ENCODE data around the gene CEP83. TPM values are rescaled to one million over a fixed set of nuclear protein-coding genes. Genes with fewer than 3 reads are reported as not detected.

The CEP83 gene
- total RNA-seq = 10 to 100 TPM; 19.0 to 21.5 TPM

- Mint-ChIP-seq H3K27me3 (ENCODE audit: low read depth) (peaks cover 5% of the 10 kb centered on the region), H3K36me3 (ENCODE audit: low read depth) (peaks cover 9% of the 10 kb centered on the region), H3K4me3 (peak within 1 kb of the TSS; percentile 97), H3K27ac (peak within 1 kb of the TSS; percentile 91), H3K9me3 (peaks cover 4% of the 10 kb centered on the region), H3K4me1 (ENCODE audit: low read depth) (peaks cover 29% of the 10 kb centered on the region)
- DNase-seq = peak; percentile 98
- CTCF ChIA-PET = interaction anchor here (0.5 to 1.2 kb wide), 5 partner anchors 20 to 335 kb away, joined by 3 read pairs; no protein-coding TSS in a partner anchor
- intact Hi-C loops (cut with micrococcal nuclease) = loop anchor here (1.0 to 5.0 kb wide), 11 partner anchors 88 to 1533 kb away; partner anchors contain the start of genes AMDHD1, CCDC38, CRADD and EEA1
Measured at GRCh38 chr12:94459728-94460615, at the start of gene CEP83. TSS of gene CEP83 (minus strand) at chr12:94459867. CDS start at chr12:94412490, 47,377 bp downstream.

- no peak overlapping the region for H3K4me3 Mint-ChIP-seq
- no peak for DNase-seq
- intact Hi-C loops (cut with micrococcal nuclease) = no loop called here
- no peaks in the 10 kb centered on the region for H3K36me3 Mint-ChIP-seq (ENCODE audit: low read depth)
- H3K27me3 Mint-ChIP-seq (ENCODE audit: low read depth) = no peaks in the 10 kb centered on the region
- H3K4me1 Mint-ChIP-seq (ENCODE audit: low read depth) = no peaks in the 10 kb centered on the region
- H3K9me3 Mint-ChIP-seq = no peaks in the 10 kb centered on the region
- CTCF ChIA-PET = no interaction called here
- H3K27ac Mint-ChIP-seq = no peak overlapping the region
Measured at GRCh38 chr12:94509317-94509716, 49.6 kb upstream of the CEP83 start.

GRCh38 chr12:94507455-94507854 lies 47.8 kb upstream of the CEP83 start:
- Mint-ChIP-seq H3K4me1 (ENCODE audit: low read depth) (no peaks in the 10 kb centered on the region), H3K9me3 (no peaks in the 10 kb centered on the region), H3K4me3 (no peak overlapping the region), H3K27me3 (ENCODE audit: low read depth) (no peaks in the 10 kb centered on the region), H3K36me3 (ENCODE audit: low read depth) (no peaks in the 10 kb centered on the region), H3K27ac (no peak overlapping the region)
- intact Hi-C loops (cut with micrococcal nuclease) = no loop called here
- CTCF ChIA-PET = interaction anchor here (0.6 kb wide), 1 partner anchor 399 kb away, joined by 4 read pairs; no protein-coding TSS in a partner anchor
- DNase-seq = no peak

GRCh38 chr12:94504386-94504785 lies 44.7 kb upstream of the CEP83 start:
- H3K27me3 Mint-ChIP-seq (ENCODE audit: low read depth) = no peaks in the 10 kb centered on the region
- intact Hi-C loops (cut with micrococcal nuclease) = no loop called here
- CTCF ChIA-PET = no interaction called here
- no peaks in the 10 kb centered on the region for H3K9me3 Mint-ChIP-seq
- no peak overlapping the region for H3K4me3 Mint-ChIP-seq
- DNase-seq = no peak
- H3K36me3 Mint-ChIP-seq (ENCODE audit: low read depth) = no peaks in the 10 kb centered on the region
- no peaks in the 10 kb centered on the region for H3K4me1 Mint-ChIP-seq (ENCODE audit: low read depth)
- no peak overlapping the region for H3K27ac Mint-ChIP-seq

- no peak for DNase-seq
- Mint-ChIP-seq H3K4me3 (no peak overlapping the region), H3K27ac (no peak overlapping the region), H3K27me3 (ENCODE audit: low read depth) (no peaks in the 10 kb centered on the region), H3K4me1 (ENCODE audit: low read depth) (no peaks in the 10 kb centered on the region), H3K9me3 (peaks cover 1% of the 10 kb centered on the region), H3K36me3 (ENCODE audit: low read depth) (no peaks in the 10 kb centered on the region)
- CTCF ChIA-PET = interaction anchor here (0.6 kb wide), 2 partner anchors 16 to 907 kb away, joined by 3 to 4 read pairs; no protein-coding TSS in a partner anchor
- intact Hi-C loops (cut with micrococcal nuclease) = no loop called here
Measured at GRCh38 chr12:94503619-94504018, 44.0 kb upstream of the CEP83 start.

GRCh38 chr12:94500831-94501567 lies 41.3 kb upstream of the CEP83 start:
- intact Hi-C loops (cut with micrococcal nuclease) = no loop called here
- H3K27me3 Mint-ChIP-seq (ENCODE audit: low read depth) = no peaks in the 10 kb centered on the region
- no peak for DNase-seq
- no peak overlapping the region for H3K27ac Mint-ChIP-seq
- H3K4me1 Mint-ChIP-seq (ENCODE audit: low read depth) = no peaks in the 10 kb centered on the region
- H3K4me3 Mint-ChIP-seq = no peak overlapping the region
- CTCF ChIA-PET = no interaction called here
- peaks cover 10% of the 10 kb centered on the region for H3K9me3 Mint-ChIP-seq
- H3K36me3 Mint-ChIP-seq (ENCODE audit: low read depth) = no peaks in the 10 kb centered on the region

GRCh38 chr12:94498698-94499097 lies 39.0 kb upstream of the CEP83 start:
- intact Hi-C loops (cut with micrococcal nuclease) = no loop called here
- no peaks in the 10 kb centered on the region for H3K36me3 Mint-ChIP-seq (ENCODE audit: low read depth)
- H3K27ac Mint-ChIP-seq = no peak overlapping the region
- no peaks in the 10 kb centered on the region for H3K27me3 Mint-ChIP-seq (ENCODE audit: low read depth)
- CTCF ChIA-PET = no interaction called here
- DNase-seq = no peak
- no peaks in the 10 kb centered on the region for H3K4me1 Mint-ChIP-seq (ENCODE audit: low read depth)
- H3K4me3 Mint-ChIP-seq = no peak overlapping the region
- H3K9me3 Mint-ChIP-seq = peaks cover 10% of the 10 kb centered on the region

GRCh38 chr12:94498073-94498472 lies 38.4 kb upstream of the CEP83 start:
- peaks cover 10% of the 10 kb centered on the region for H3K9me3 Mint-ChIP-seq
- DNase-seq = no peak
- CTCF ChIA-PET = interaction anchor here (0.9 kb wide), 1 partner anchor 235 kb away, joined by 3 read pairs; no protein-coding TSS in a partner anchor
- no peaks in the 10 kb centered on the region for H3K36me3 Mint-ChIP-seq (ENCODE audit: low read depth)
- H3K27ac Mint-ChIP-seq = no peak overlapping the region
- H3K4me3 Mint-ChIP-seq = no peak overlapping the region
- H3K27me3 Mint-ChIP-seq (ENCODE audit: low read depth) = no peaks in the 10 kb centered on the region
- intact Hi-C loops (cut with micrococcal nuclease) = no loop called here
- no peaks in the 10 kb centered on the region for H3K4me1 Mint-ChIP-seq (ENCODE audit: low read depth)

GRCh38 chr12:94495445-94496115 lies 35.9 kb upstream of the CEP83 start:
- Mint-ChIP-seq H3K4me1 (ENCODE audit: low read depth) (no peaks in the 10 kb centered on the region), H3K9me3 (peaks cover 10% of the 10 kb centered on the region), H3K36me3 (ENCODE audit: low read depth) (no peaks in the 10 kb centered on the region), H3K27ac (no peak overlapping the region), H3K27me3 (ENCODE audit: low read depth) (no peaks in the 10 kb centered on the region), H3K4me3 (no peak overlapping the region)
- CTCF ChIA-PET = no interaction called here
- no peak for DNase-seq
- intact Hi-C loops (cut with micrococcal nuclease) = no loop called here

- Mint-ChIP-seq H3K36me3 (ENCODE audit: low read depth) (no peaks in the 10 kb centered on the region), H3K27ac (no peak overlapping the region), H3K4me3 (no peak overlapping the region), H3K4me1 (ENCODE audit: low read depth) (no peaks in the 10 kb centered on the region), H3K9me3 (no peaks in the 10 kb centered on the region), H3K27me3 (ENCODE audit: low read depth) (no peaks in the 10 kb centered on the region)
- intact Hi-C loops (cut with micrococcal nuclease) = no loop called here
- CTCF ChIA-PET = no interaction called here
- no peak for DNase-seq
Measured at GRCh38 chr12:94491489-94491888, 31.8 kb upstream of the CEP83 start.

GRCh38 chr12:94488463-94488862 lies 28.8 kb upstream of the CEP83 start:
- H3K27me3 Mint-ChIP-seq (ENCODE audit: low read depth) = no peaks in the 10 kb centered on the region
- intact Hi-C loops (cut with micrococcal nuclease) = no loop called here
- CTCF ChIA-PET = interaction anchor here (0.6 kb wide), 1 partner anchor 15 kb away, joined by 3 read pairs; no protein-coding TSS in a partner anchor
- no peaks in the 10 kb centered on the region for H3K36me3 Mint-ChIP-seq (ENCODE audit: low read depth)
- no peak overlapping the region for H3K4me3 Mint-ChIP-seq
- H3K27ac Mint-ChIP-seq = no peak overlapping the region
- no peak for DNase-seq
- no peaks in the 10 kb centered on the region for H3K4me1 Mint-ChIP-seq (ENCODE audit: low read depth)
- H3K9me3 Mint-ChIP-seq = no peaks in the 10 kb centered on the region

- no peaks in the 10 kb centered on the region for H3K36me3 Mint-ChIP-seq (ENCODE audit: low read depth)
- H3K4me3 Mint-ChIP-seq = no peak overlapping the region
- no peak for DNase-seq
- CTCF ChIA-PET = no interaction called here
- H3K27ac Mint-ChIP-seq = no peak overlapping the region
- intact Hi-C loops (cut with micrococcal nuclease) = no loop called here
- no peaks in the 10 kb centered on the region for H3K4me1 Mint-ChIP-seq (ENCODE audit: low read depth)
- H3K27me3 Mint-ChIP-seq (ENCODE audit: low read depth) = no peaks in the 10 kb centered on the region
- H3K9me3 Mint-ChIP-seq = no peaks in the 10 kb centered on the region
Measured at GRCh38 chr12:94481734-94482133, 22.1 kb upstream of the CEP83 start.
